GM18517 (cell line): Measurements from ENCODE around the gene BTBD1.

ENCODE experiments used
- ATAC-seq: cut with Tn5 transposase; IDR thresholded peaks from one replicate; pipeline ENCODE4 v1.9.1; 2021; ENCODE audit warnings: mild to moderate bottlenecking, moderate library complexity; ENCODE audit not compliant: unreplicated experiment

Gene BTBD1

DNA sequence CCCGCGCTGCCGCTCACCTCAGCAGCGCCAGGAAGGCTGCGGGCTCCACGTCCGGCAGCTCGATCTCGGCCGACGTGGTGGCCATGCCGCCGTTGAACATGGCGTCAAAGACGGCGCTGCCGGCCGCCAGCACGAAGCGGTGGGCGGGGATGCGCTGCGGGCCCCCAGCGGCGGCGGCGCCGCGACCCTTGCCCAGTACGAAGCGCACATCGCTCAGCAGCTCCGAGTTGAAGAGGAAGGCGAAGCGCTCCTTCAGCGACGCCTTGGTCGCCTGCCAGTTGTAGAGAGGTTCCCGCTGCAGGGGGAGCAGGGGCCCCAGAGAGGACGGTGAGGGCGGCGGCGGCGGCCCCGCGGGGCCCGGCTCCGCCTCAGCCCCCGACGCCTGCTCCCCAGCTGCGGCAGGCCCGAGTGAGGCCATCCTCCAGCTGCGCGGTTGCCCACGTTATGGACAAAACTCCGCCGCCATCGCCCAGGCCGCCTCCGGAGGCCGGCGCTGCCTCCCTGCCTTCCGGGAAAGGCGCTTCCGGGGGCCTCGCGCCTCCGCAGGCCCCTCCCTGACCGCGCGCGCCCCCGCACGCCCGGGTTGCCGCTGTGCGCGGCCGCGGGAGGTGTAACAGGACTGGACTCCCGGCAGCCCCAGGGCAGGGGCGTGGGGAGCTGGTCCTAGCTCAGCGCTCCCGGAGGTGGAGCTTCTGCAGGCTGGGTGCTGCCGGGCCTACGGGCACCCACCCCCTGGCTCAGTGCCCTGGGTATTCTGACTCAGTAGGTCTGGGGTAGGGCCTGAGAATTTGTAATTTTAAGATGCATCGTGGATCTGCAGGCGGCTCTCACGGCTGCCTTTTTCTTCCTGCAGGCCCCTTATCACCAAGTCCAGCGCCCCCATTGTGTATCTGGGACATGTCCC is at the start of gene BTBD1:
BTBD1 (minus strand) TSS at position 519 of the 904 bp plus-strand sequence; CDS start at position 418, 101 bp downstream.
- ATAC-seq: peak; percentile 80

DNA sequence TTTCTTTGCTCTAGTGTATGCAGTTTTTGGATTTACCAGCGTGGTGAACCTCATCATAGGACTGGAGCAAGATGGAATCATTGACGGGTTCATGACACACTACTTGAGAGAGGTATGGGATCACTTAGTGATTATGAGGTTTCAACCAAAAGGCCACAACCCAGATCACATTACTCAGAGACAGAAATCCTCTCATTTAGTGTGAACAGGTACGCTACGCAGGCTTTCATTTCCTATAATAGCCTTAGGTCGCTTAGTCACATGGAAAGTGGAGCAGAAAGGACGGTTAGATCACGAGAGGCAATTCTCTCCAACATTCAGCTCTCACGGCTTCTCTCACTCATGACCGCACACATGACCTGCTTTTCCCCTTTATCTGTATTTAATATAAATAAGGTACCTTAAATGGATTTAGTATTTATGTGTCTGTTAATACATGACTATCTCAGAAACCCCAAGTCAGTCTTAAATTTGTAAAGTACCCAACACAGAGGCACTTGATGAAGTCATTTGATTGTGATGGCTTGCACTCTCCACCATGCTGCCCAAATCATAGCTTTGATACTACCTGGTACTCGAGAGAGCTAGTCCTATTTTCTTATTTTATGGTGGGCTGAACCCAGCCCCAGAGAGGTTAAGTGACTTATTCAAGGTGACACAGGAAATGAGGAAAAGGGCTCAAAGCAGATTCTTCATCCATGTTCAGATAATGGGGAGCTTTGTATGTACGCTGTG is 48.9 kb upstream of the BTBD1 start:
- ATAC-seq: no peak

- ATAC-seq: no peak
These were observed 48.4 kb upstream of the BTBD1 start for GRCh38 chr15:83115410-83115809.

- no peak for ATAC-seq
These were observed 47.8 kb upstream of the BTBD1 start for GRCh38 chr15:83114856-83115255.

GRCh38 chr15:83113881-83114674 is 47.0 kb upstream of the BTBD1 start:
- no peak for ATAC-seq

- no peak for ATAC-seq
These were observed 45.9 kb upstream of the BTBD1 start for GRCh38 chr15:83112956-83113299.

DNA sequence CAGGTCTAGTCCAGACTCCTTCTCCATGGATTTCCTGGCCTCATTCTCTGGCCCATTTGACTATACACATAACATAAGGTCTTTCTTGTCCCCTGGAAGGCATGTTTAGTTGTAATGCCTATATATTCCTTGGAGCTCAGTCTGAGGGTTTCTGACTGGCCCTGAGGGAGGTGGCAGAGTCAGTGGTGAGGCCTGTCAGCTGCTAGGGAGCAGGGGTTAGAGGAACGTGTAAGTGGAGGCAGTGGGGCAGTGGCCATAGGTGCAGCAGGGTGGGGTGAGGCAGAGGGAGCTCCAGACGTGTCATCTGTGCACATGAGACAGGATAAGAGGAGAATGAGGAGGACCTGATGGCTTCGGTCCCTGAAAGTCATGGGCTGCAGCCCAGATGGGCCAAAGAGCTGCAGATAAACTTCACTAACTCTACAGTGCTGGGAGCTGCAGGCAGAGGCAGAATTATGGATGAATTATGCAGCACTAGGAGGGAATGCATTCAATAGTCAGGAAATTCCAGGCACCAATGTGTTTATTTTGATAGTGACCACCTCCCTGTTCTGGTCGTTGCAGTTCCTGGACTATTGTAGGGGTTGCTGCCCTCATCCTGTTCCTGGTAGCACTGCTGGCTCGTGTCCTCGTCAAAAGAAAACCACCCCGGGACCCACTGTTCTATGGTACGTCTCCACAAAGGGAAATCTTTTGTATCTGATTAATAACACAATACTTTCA is 45.3 kb upstream of the BTBD1 start:
- ATAC-seq: no peak

DNA sequence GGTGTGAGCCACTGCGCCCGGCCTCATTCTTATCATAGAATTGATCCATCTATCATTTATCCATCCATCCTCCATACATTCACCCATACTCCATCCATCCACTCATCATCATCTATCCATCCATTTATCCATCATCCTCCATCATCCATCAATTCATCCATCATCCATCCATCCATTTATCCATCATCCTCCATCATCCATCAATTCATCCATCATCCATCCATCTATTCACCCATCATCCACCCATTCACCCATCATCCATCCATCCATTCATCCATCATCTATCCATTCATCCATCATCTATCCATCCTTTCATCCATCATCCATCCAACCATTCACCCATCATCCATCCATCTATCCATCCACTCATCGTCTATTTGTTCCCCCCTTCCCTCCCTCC is 44.1 kb upstream of the BTBD1 start:
- no peak for ATAC-seq

- no peak for ATAC-seq
These were observed 43.3 kb upstream of the BTBD1 start for GRCh38 chr15:83110381-83110780.

DNA sequence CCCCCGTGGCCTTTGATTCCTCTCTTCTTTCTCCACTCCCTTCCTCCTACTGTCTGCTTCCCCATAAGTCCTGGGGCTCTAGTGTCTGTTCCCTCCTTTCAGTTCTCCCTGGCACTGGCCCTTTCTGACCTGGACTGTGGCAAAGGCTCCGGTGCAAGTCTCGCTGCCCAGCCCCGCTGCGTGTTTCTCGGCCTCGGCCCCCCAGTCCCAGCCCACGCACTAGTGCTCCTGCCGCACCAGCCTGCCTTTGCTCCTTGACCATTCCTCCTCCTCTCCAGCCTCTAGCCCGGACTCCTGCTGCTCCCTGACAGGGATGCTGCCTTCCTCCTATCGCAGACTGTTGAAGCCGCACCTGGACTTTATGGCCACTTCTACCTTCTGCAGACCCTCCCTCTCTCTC is 42.5 kb upstream of the BTBD1 start:
- ATAC-seq: no peak

- ATAC-seq: peak; percentile 77
These were observed 41.5 kb upstream of the BTBD1 start for GRCh38 chr15:83108266-83109219.

DNA sequence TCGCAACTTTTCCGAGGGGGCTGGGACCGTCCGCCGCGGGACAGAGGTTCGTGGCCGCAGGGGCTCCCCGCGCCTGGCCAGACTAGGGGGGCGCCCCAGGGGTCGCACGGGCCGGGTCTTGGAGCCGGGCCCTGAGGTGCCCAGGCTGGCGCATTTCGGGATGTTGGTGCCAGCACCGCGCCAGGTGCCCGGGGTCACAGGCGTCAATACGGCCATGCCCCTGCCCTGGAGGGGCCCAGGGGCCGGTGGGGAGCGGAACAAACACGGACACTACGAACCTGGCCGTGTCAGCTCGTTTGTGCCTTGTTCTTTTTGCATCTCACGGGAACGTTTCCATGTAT is 40.8 kb upstream of the BTBD1 start:
- no peak for ATAC-seq

- ATAC-seq: no peak
These were observed 40.2 kb upstream of the BTBD1 start, which contains the start of gene TM6SF1 for GRCh38 chr15:83106994-83107840. Gene TM6SF1, plus strand, starts transcription at chr15:83107645. Its CDS starts 36 bp downstream, at chr15:83107681.

DNA sequence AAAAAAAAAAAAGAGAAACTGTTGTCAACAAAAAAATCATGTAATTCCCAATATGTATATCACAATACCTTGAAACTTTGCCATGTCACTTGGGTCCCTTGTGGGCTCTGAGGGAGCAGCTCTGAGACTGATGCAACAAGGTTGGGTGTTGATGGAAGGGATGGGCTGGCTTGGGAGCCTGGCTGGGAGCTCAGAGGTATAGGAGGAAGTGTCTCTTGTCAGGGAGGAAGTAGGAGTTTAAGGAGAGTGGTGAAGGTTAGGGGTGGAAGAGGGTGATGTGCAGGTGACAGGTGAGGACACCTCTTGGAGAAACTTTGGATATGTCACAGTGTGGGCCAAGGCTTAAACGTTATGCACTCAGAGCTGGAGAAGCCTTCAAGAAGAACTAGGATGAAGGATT is 38.4 kb upstream of the BTBD1 start:
- ATAC-seq: no peak

- ATAC-seq: no peak
These were observed 37.1 kb upstream of the BTBD1 start for GRCh38 chr15:83104141-83104540.

DNA sequence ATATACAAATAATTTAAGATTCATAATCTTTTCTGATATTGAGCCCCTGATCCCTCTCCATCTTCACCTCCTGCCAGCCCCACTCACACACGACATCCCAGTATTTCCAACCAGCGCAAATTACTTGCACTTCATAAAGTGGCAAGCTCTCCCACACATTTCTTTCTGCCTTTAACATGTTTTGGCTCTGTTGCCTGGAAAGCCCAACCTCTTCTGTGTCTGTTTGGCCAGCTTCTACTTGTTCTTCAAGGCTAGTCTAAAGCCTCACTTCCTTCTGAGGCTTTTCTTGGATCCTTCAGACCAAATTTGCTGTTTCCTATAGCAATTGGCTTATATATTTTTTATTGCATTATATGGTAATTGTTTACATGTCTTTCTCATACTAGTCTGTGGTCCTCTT is 35.3 kb upstream of the BTBD1 start:
- no peak for ATAC-seq

- ATAC-seq: no peak
These were observed 33.1 kb upstream of the BTBD1 start for GRCh38 chr15:83100097-83100646.

- ATAC-seq: no peak
These were observed 32.2 kb upstream of the BTBD1 start for GRCh38 chr15:83099290-83099689.
